Keratinocyte (primary cell): ENCODE results near the gene PIGBOS1. TPM values are rescaled to one million over a fixed set of nuclear protein-coding genes. Genes with fewer than 3 reads are reported as not detected.
"Not testable (repeated sequence)": the region's sequence is repeated elsewhere in the genome, so short reads cannot be mapped to it uniquely, and the experiment has no call there.

Source experiments
- DNase-seq: peaks from one replicate; pipeline ENCODE4 v3.0.0-alpha.2; 2011; ENCODE audit warnings: low read depth, missing footprints, low spot score
- FAIRE-seq: peaks from 2 replicates; lab custom pipeline; 2011; peaks lifted over from hg19 to GRCh38; lab: Jason Lieb, UNC
- H2AFZ ChIP-seq: 2 replicates; pipeline ENCODE4 v1.6.0; 2012; ENCODE audit warnings: low read length, control low read depth, inconsistent platforms; ENCODE audit not compliant: control insufficient read depth
- H3K27ac ChIP-seq: 2 replicates; pipeline ENCODE4 v1.5.1; 2011; ENCODE audit warnings: low read length; ENCODE audit not compliant: control insufficient read depth, insufficient read depth
- H3K27me3 ChIP-seq: 3 replicates; pipeline ENCODE4 v1.6.0; 2011; ENCODE audit warnings: low read length; ENCODE audit not compliant: control insufficient read depth, insufficient read depth; ENCODE audit errors: extremely low read depth
- H3K36me3 ChIP-seq, 2 experiments: 2 replicates in 1 of 2; 3 replicates in 1 of 2; pipeline ENCODE4 v1.5.1; 2011; ENCODE audit warnings: low read length in 2 of 2, mild to moderate bottlenecking in 1 of 2; ENCODE audit not compliant: control insufficient read depth in 2 of 2, insufficient read depth in 2 of 2; ENCODE audit errors: extremely low read depth in 1 of 2
- H3K4me1 ChIP-seq: 3 replicates; pipeline ENCODE4 v1.5.1; 2011; ENCODE audit warnings: low read length; ENCODE audit not compliant: control insufficient read depth, insufficient read depth; ENCODE audit errors: extremely low read depth
- H3K4me2 ChIP-seq: 3 replicates; pipeline ENCODE4 v1.6.0; 2011; ENCODE audit warnings: low read depth, low read length; ENCODE audit not compliant: control insufficient read depth, insufficient read depth; ENCODE audit errors: extremely low read depth
- H3K4me3 ChIP-seq, 3 experiments: fragments of 200-600 bp in 1 of 3; sonication (generic) in 1 of 3; 2 replicates in 2 of 3; 3 replicates in 1 of 3; pipeline ENCODE4 v1.5.1; 2011 to 2016; ENCODE audit warnings: low read length in 3 of 3, mild to moderate bottlenecking in 3 of 3, control low read depth in 2 of 3, inconsistent platforms in 1 of 3, low read depth in 1 of 3, mixed read lengths in 1 of 3, mixed run types in 1 of 3, moderate library complexity in 1 of 3; ENCODE audit not compliant: control insufficient read depth in 2 of 3, insufficient read depth in 2 of 3; ENCODE audit errors: extremely low read depth in 1 of 3
- H3K79me2 ChIP-seq: 2 replicates; pipeline ENCODE4 v1.6.0; 2012; ENCODE audit warnings: low read length; ENCODE audit not compliant: control insufficient read depth, insufficient read depth
- H3K9ac ChIP-seq: 3 replicates; pipeline ENCODE4 v1.6.0; 2011; ENCODE audit warnings: low read length; ENCODE audit not compliant: control insufficient read depth, insufficient read depth; ENCODE audit errors: extremely low read depth
- H3K9me1 ChIP-seq: 3 replicates; pipeline ENCODE4 v1.6.0; 2011; ENCODE audit warnings: low read length; ENCODE audit not compliant: control insufficient read depth, insufficient read depth; ENCODE audit errors: extremely low read depth
- H3K9me3 ChIP-seq: 2 replicates; pipeline ENCODE4 v1.5.1; 2012; ENCODE audit warnings: low read depth, low read length; ENCODE audit not compliant: control insufficient read depth
- H4K20me1 ChIP-seq: 3 replicates; pipeline ENCODE4 v1.6.0; 2011; ENCODE audit warnings: low read length; ENCODE audit not compliant: control insufficient read depth, insufficient read depth; ENCODE audit errors: extremely low read depth
- CTCF ChIP-seq, 3 experiments: IDR thresholded peaks in 1 of 3; conservative IDR thresholded peaks in 1 of 3; optimal IDR thresholded peaks in 1 of 3; 2 replicates in 2 of 3; 3 replicates in 1 of 3; pipeline versions ENCODE3 to v1.5.1; 2011; ENCODE audit warnings: low read length in 3 of 3, mild to moderate bottlenecking in 3 of 3, moderate library complexity in 2 of 3, control low read depth in 1 of 3, inconsistent platforms in 1 of 3; ENCODE audit not compliant: insufficient read depth in 2 of 3; ENCODE audit errors: extremely low read depth in 1 of 3
- EZH2 ChIP-seq: IDR thresholded peaks from one replicate; pipeline ENCODE4 v1.6.1; 2012; ENCODE audit warnings: inconsistent platforms, mild to moderate bottlenecking, low read length, moderate library complexity
- dilution Hi-C: fragments of 300-500 bp; cut with MboI; formaldehyde crosslinking; loops from one replicate; pipeline ENCODE4 v1.7.0; 2020; ENCODE audit warnings: low sequenced_read_pairs; ENCODE audit not compliant: extremely low pct_ligation_motif_present
- polyA plus RNA-seq, 5 experiments: library from polyadenylated mRNA; depleted of rRNA in 3 of 5; stranded (reverse) in 3 of 5; stranded (forward) in 1 of 5; unstranded in 1 of 5; fragments of >200 nt; gene quantifications; 1 replicate in 1 of 5; 2 replicates in 3 of 5; 3 replicates in 1 of 5; pipeline versions ENCODE4 v1.2.1 to v1.2.3, GENCODE V29; 2011 to 2012; ENCODE audit warnings: missing spikeins in 2 of 5, low read depth in 1 of 5, low replicate concordance in 1 of 5

Gene PIGBOS1
- polyA plus RNA-seq, 1 donor (not counting 4 experiments of a cell fraction or from before 2014, with no cell fraction given) = 8.6 TPM

GRCh38 chr15:55282284-55282833, 36.6 kb downstream of the PIGBOS1 start:
- DNase-seq = no peak
- H3K4me3 ChIP-seq = no peak overlapping the region

GRCh38 chr15:55281517-55282228, 37.2 kb downstream of the PIGBOS1 start:
- dilution Hi-C loops = no loop called here
- TF ChIP-seq EZH2 (no peak), CTCF (optimal IDR thresholded peaks at IDR 0.05 in 1 of 3, IDR thresholded peaks at IDR 0.05 in 1 of 3, conservative IDR thresholded peaks at IDR 0.05 in 1 of 3; ENCODE audit: extremely low read depth in 1 of 3, insufficient read depth in 2 of 3, low read length in 3 of 3) (no peak)

More at GRCh38 chr15:55282284-55282833, 36.6 kb downstream of the PIGBOS1 start:
- FAIRE-seq = no peak
- TF ChIP-seq EZH2 = no peak
- no peak for TF ChIP-seq CTCF (optimal IDR thresholded peaks at IDR 0.05 in 1 of 3, IDR thresholded peaks at IDR 0.05 in 1 of 3, conservative IDR thresholded peaks at IDR 0.05 in 1 of 3; ENCODE audit: extremely low read depth in 1 of 3, insufficient read depth in 2 of 3, low read length in 3 of 3)
- H3K9me1 ChIP-seq = no peaks in the 10 kb centered on the region
- dilution Hi-C loops = no loop called here
- no peaks in the 10 kb centered on the region for H3K9me3 ChIP-seq
- no peaks in the 10 kb centered on the region for H4K20me1 ChIP-seq
- H3K4me2 ChIP-seq = peak overlapping the region; percentile 29
- peaks cover 17% of the 10 kb centered on the region for H3K4me1 ChIP-seq
- no peak overlapping the region for H2AFZ ChIP-seq
- H3K36me3 ChIP-seq = no peaks in the 10 kb centered on the region
- no peaks in the 10 kb centered on the region for H3K79me2 ChIP-seq
- no peaks in the 10 kb centered on the region for H3K27me3 ChIP-seq
- H3K9ac ChIP-seq = no peak overlapping the region
- no peak overlapping the region for H3K27ac ChIP-seq

GRCh38 chr15:55280589-55280988, 38.3 kb downstream of the PIGBOS1 start:
- H3K9me3 ChIP-seq, H3K9ac ChIP-seq, H3K4me3 ChIP-seq, dilution Hi-C loops, H3K79me2 ChIP-seq, H3K36me3 ChIP-seq, DNase-seq, H3K9me1 ChIP-seq, H2AFZ ChIP-seq, H3K27me3 ChIP-seq, FAIRE-seq, H3K4me2 ChIP-seq, H3K27ac ChIP-seq, H4K20me1 ChIP-seq: not testable (repeated sequence)
- peaks cover 17% of the 10 kb centered on the region for H3K4me1 ChIP-seq

More at GRCh38 chr15:55281517-55282228, 37.2 kb downstream of the PIGBOS1 start:
- FAIRE-seq (no peak), DNase-seq (no peak)
- Histone ChIP-seq H3K9me3 (no peaks in the 10 kb centered on the region), H3K36me3 (no peaks in the 10 kb centered on the region), H3K4me1 (peaks cover 17% of the 10 kb centered on the region), H3K4me2 (peak overlapping the region; percentile 29), H3K9ac (no peak overlapping the region), H3K27me3 (no peaks in the 10 kb centered on the region), H3K79me2 (no peaks in the 10 kb centered on the region), H3K27ac (no peak overlapping the region), H4K20me1 (no peaks in the 10 kb centered on the region), H2AFZ (no peak overlapping the region), H3K4me3 (no peak overlapping the region), H3K9me1 (no peaks in the 10 kb centered on the region)
